GM12878 (cell line): Measurements from ENCODE around the gene SLF1. TPM values are rescaled to one million over a fixed set of nuclear protein-coding genes. Genes with fewer than 3 reads are reported as not detected.

ENCODE experiments used
- ATF7 ChIP-seq: fragments of 450-650 bp; IDR thresholded peaks from 2 replicates; pipeline ENCODE4 v1.6.1; 2016; ENCODE audit warnings: low read depth, mild to moderate bottlenecking
- BCL3 ChIP-seq: IDR thresholded peaks from 2 replicates; pipeline ENCODE4 v1.6.1; 2011; ENCODE audit warnings: borderline replicate concordance, low read depth, mild to moderate bottlenecking, moderate library complexity, low read length; ENCODE audit not compliant: insufficient read depth, poor library complexity, severe bottlenecking
- BHLHE40 ChIP-seq, 2 experiments: fragments of 450-650 bp in 1 of 2; IDR thresholded peaks; 2 replicates each; pipeline ENCODE4 v1.6.1; 2011 to 2017; ENCODE audit warnings: low read depth in 2 of 2, borderline replicate concordance in 1 of 2, improper control_type of control experiment in 1 of 2, low read length in 1 of 2, mild to moderate bottlenecking in 1 of 2
- BMI1 ChIP-seq: fragments of 450-650 bp; IDR thresholded peaks from 2 replicates; pipeline ENCODE4 v1.6.1; 2016; ENCODE audit warnings: mild to moderate bottlenecking, moderate library complexity, borderline replicate concordance
- CBFB ChIP-seq: IDR thresholded peaks from 2 replicates; pipeline ENCODE4 v1.6.1; 2016; ENCODE audit warnings: antibody characterized with exemption, low read depth
- CBX3 ChIP-seq: fragments of 200-600 bp; sonication (generic); IDR thresholded peaks from 2 replicates; pipeline ENCODE4 v1.6.1; 2016; ENCODE audit warnings: low read depth, borderline replicate concordance
- CREB1 ChIP-seq: IDR thresholded peaks from 2 replicates; pipeline ENCODE4 v1.6.1; 2012; ENCODE audit warnings: low read depth, mild to moderate bottlenecking, inconsistent platforms
- DPF2 ChIP-seq: fragments of 450-650 bp; IDR thresholded peaks from 2 replicates; pipeline ENCODE4 v1.6.1; 2017; ENCODE audit warnings: mild to moderate bottlenecking
- ETV6 ChIP-seq, 2 experiments: fragments of 450-650 bp in 1 of 2; IDR thresholded peaks in 1 of 2; conservative IDR thresholded peaks in 1 of 2; 2 replicates each; pipeline ENCODE4 v1.6.1; 2014; ENCODE audit warnings: antibody characterized with exemption in 1 of 2, borderline replicate concordance in 1 of 2, low read depth in 1 of 2, mild to moderate bottlenecking in 1 of 2, moderate library complexity in 1 of 2
- FOXM1 ChIP-seq: IDR thresholded peaks from 2 replicates; pipeline ENCODE4 v1.6.1; 2012; ENCODE audit warnings: low read depth, mild to moderate bottlenecking, inconsistent platforms, low read length, moderate library complexity
- GATAD2B ChIP-seq: fragments of 450-650 bp; conservative IDR thresholded peaks from 2 replicates; pipeline ENCODE4 v1.6.1; 2017; ENCODE audit warnings: low read depth, mild to moderate bottlenecking, moderate library complexity
- IRF4 ChIP-seq: IDR thresholded peaks from 2 replicates; pipeline ENCODE4 v1.6.1; 2011; ENCODE audit warnings: low read depth, low read length
- MLLT1 ChIP-seq: fragments of 450-650 bp; IDR thresholded peaks from 2 replicates; pipeline ENCODE4 v1.6.1; 2016; ENCODE audit warnings: mild to moderate bottlenecking
- NR2F1 ChIP-seq: fragments of 450-650 bp; conservative IDR thresholded peaks from 2 replicates; pipeline ENCODE4 v1.6.1; 2017; ENCODE audit warnings: mild to moderate bottlenecking
- PML ChIP-seq: IDR thresholded peaks from 2 replicates; pipeline ENCODE4 v1.6.1; 2012; ENCODE audit warnings: low read length, inconsistent platforms
- POU2F2 ChIP-seq: IDR thresholded peaks from 3 replicates; pipeline ENCODE4 v1.6.1; 2011; ENCODE audit warnings: low read depth, mild to moderate bottlenecking, low read length, borderline replicate concordance
- RB1 ChIP-seq: fragments of 450-650 bp; formaldehyde crosslinking; IDR thresholded peaks from 2 replicates; pipeline ENCODE4 v1.6.1; 2017; ENCODE audit warnings: mild to moderate bottlenecking, borderline replicate concordance
- SREBF1 ChIP-seq: IDR thresholded peaks from 2 replicates; pipeline ENCODE4 v1.6.1; 2012; ENCODE audit warnings: mild to moderate bottlenecking, low read length
- STAT3 ChIP-seq: IDR thresholded peaks from 2 replicates; pipeline ENCODE4 v1.6.1; 2011; ENCODE audit warnings: low read depth, low read length, improper control_type of control experiment
- YY1 ChIP-seq: IDR thresholded peaks from 2 replicates; pipeline ENCODE4 v1.6.1; 2011; ENCODE audit warnings: low read depth, mild to moderate bottlenecking, low read length
- ZNF687 ChIP-seq: fragments of 450-650 bp; IDR thresholded peaks from 2 replicates; pipeline ENCODE4 v1.6.1; 2017; ENCODE audit warnings: mild to moderate bottlenecking, moderate library complexity
- polyA plus RNA-seq, 11 experiments: library from polyadenylated mRNA; depleted of rRNA in 4 of 11; unstranded in 6 of 11; stranded (reverse) in 5 of 11; fragments of >200 nt; fragmentation: Nextera tagmentation in 4 of 11; fragmentation: Illumina TruSeq in 1 of 11; extraction: Ambion mirVana in 4 of 11; extraction: Trizol in 1 of 11; gene quantifications; 1 replicate in 1 of 11; 2 replicates in 10 of 11; pipeline versions ENCODE4 v1.2.1 to v1.2.3, GENCODE V29; 2011 to 2016; ENCODE audit warnings: inconsistent platforms in 2 of 11, missing spikeins in 2 of 11, low read depth in 1 of 11
- total RNA-seq, 4 experiments: library from RNA; depleted of rRNA in 3 of 4; stranded (reverse); fragments of >200 nt in 3 of 4; fragmentation: Illumina TruSeq in 1 of 4; extraction: Trizol in 1 of 4; gene quantifications; 2 replicates each; pipeline versions ENCODE4 v1.2.1 to v1.2.3, GENCODE V29; 2013 to 2021
- TF ChIP-seq, protein P1 (sequence below): IDR thresholded peaks from 2 replicates; pipeline ENCODE4 v1.6.1; 2011; ENCODE audit warnings: low read depth, low read length, improper control_type of control experiment, borderline replicate concordance

SLF1 gene
- total and polyA plus RNA-seq, 10 of the 15 experiments (the other 5 are each of a cell fraction or from before 2014, with no cell fraction given): 8.1 to 27.0 (median 13.4) TPM

DNA sequence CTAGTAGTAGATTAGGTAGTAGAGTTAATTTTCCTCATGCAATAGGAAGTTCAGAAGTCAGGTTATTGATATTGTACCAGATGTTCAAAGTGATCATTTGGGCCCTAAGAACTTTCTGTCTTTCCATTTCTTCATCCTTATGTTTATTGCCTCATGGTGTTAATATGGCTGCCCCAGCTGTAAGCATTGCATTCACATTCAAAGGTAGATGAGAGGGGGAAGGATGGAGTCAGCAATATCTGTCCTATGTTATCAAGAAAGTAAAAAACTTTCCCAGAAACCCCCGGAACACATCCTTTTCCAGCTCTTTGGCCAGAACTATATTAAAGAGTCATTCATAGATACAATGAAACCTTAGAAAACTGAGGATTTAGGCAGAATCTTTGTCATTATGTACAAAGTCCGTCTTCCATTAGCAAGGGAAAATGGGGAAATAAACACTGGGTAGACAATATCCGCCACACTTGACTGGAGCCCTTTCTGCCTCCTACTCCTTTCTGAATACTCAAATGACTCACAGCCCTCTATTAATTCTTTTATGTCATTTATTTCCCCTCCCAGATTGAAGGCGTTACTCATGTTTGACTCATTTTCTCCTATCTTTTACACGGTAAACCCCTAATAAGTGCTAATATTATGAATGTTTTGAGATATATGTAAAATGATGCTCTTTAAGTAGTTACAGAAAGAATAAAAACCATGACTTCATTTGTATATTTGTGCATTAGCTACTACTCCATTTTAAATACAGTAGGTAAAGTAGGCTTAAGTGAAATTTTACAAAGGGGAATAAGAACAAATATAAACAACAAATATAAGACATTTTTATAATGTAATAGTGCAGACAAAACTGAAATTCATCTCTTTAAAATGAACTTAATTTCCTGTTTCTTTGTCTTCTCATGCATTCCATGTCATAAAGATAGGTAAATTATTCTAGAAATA lies 127.6 kb downstream of the SLF1 start (continued):
- TF ChIP-seq BCL3 (peak; percentile 90), SREBF1 (peak; percentile 85; the same call in 1 of the 2 replicates), STAT3 (0 out of 2 replicates have a peak, but pooled peaks have one; percentile 79), BMI1 (peak; percentile 92), GATAD2B (no peak; the same call in none of the 2 replicates), MLLT1 (no peak), POU2F2 (peak; percentile 63; the same call in 2 of the 3 replicates), BHLHE40 (IDR thresholded peaks at IDR 0.05; ENCODE audit: borderline replicate concordance in 1 of 2, low read depth in 2 of 2, low read length in 1 of 2) (peak; percentile 17 to 45; a peak in 2 of 4 replicates), DPF2 (peak; percentile 99), ETV6 (conservative IDR thresholded peaks at IDR 0.05 in 1 of 2, IDR thresholded peaks at IDR 0.05 in 1 of 2; ENCODE audit: borderline replicate concordance in 1 of 2, low read depth in 1 of 2) (peak in 1 of 2 experiments; percentile 93; a peak in 2 of 4 replicates), ZNF687 (no peak), IRF4 (peak; percentile 97), PML (peak; percentile 90), FOXM1 (peak; percentile 98), CREB1 (peak; percentile 75; the same call in 1 of the 2 replicates), RB1 (no peak), NR2F1 (peak; percentile 86), ATF7 (peak; percentile 96), CBFB (0 out of 2 replicates have a peak, but pooled peaks have one; percentile 36), CBX3 (no peak), YY1 (peak; percentile 72)
- TF ChIP-seq, protein P1, sequence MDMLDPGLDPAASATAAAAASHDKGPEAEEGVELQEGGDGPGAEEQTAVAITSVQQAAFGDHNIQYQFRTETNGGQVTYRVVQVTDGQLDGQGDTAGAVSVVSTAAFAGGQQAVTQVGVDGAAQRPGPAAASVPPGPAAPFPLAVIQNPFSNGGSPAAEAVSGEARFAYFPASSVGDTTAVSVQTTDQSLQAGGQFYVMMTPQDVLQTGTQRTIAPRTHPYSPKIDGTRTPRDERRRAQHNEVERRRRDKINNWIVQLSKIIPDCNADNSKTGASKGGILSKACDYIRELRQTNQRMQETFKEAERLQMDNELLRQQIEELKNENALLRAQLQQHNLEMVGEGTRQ: no peak
